ENCODE measurements around the gene RAB11FIP3. TPM values are rescaled to one million over a fixed set of nuclear protein-coding genes. Genes with fewer than 3 reads are reported as not detected.

The RAB11FIP3 gene
- total RNA-seq, 3 donors from 2014 or later = 22.0 to 44.6 (median 24.5) TPM

DNA sequence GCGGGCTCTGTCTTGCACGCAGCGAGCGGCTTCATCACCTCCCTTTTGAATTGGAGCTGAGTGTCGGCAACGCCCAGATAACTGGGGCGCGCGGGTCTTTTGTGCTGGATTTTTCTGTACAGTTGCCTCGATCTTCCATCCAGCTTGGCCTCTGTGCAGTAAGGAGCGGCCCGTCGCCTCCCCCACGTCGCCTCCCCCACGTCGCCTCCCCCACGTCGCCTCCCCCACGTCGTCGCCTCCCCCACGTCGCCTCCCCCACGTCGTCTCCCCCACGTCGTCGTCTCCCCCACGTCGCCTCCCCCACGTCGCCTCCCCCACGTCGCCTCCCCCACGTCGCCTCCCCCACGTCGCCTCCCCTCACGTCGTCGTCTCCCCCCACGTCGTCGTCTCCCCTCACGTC, 119.1 kb downstream of the RAB11FIP3 start:
- Histone ChIP-seq H3K9me3 (no peaks in the 10 kb centered on the region), H3K36me3 (no peaks in the 10 kb centered on the region), H3K4me3 (no peak overlapping the region), H3K27ac (no peak overlapping the region), H3K27me3 (no peaks in the 10 kb centered on the region), H3K4me1 (no peaks in the 10 kb centered on the region)
- no peak for TF ChIP-seq POLR2AphosphoS5 (IDR thresholded peaks at IDR 0.05)
- no peak for TF ChIP-seq POLR2A (IDR thresholded peaks at IDR 0.05)
- TF ChIP-seq, protein P1, sequence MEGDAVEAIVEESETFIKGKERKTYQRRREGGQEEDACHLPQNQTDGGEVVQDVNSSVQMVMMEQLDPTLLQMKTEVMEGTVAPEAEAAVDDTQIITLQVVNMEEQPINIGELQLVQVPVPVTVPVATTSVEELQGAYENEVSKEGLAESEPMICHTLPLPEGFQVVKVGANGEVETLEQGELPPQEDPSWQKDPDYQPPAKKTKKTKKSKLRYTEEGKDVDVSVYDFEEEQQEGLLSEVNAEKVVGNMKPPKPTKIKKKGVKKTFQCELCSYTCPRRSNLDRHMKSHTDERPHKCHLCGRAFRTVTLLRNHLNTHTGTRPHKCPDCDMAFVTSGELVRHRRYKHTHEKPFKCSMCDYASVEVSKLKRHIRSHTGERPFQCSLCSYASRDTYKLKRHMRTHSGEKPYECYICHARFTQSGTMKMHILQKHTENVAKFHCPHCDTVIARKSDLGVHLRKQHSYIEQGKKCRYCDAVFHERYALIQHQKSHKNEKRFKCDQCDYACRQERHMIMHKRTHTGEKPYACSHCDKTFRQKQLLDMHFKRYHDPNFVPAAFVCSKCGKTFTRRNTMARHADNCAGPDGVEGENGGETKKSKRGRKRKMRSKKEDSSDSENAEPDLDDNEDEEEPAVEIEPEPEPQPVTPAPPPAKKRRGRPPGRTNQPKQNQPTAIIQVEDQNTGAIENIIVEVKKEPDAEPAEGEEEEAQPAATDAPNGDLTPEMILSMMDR (IDR thresholded peaks at IDR 0.05) = no peak
- DNase-seq (ENCODE audit: low spot score in 2 of 2) = no peak
- intact Hi-C loops (cut with DNase I; ENCODE audit: low total_unique reads) = no loop called here

DNA sequence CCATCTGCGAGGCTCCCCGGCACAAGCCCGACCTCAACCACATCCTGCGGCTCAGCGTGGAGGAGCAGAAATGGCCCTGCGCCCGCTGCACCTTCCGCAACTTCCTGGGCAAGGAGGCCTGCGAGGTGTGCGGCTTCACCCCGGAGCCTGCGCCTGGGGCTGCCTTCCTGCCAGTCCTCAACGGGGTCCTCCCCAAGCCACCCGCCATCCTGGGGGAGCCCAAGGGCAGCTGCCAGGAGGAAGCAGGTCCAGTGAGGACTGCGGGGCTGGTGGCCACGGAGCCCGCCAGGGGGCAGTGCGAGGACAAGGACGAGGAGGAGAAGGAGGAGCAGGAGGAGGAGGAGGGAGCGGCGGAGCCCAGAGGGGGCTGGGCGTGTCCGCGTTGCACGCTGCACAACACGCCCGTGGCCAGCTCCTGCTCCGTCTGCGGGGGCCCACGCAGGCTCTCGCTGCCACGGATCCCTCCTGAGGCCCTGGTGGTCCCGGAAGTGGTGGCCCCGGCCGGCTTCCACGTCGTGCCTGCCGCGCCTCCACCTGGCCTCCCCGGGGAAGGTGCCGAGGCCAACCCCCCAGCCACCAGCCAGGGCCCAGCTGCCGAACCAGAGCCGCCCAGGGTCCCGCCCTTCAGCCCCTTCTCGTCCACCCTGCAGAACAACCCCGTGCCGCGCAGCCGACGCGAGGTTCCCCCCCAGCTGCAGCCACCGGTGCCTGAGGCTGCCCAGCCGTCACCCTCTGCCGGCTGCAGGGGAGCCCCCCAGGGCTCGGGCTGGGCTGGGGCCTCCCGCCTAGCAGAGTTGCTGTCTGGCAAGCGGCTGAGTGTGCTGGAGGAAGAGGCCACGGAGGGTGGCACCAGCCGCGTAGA, 121.7 kb downstream of the RAB11FIP3 start:
- intact Hi-C loops (cut with DNase I; ENCODE audit: low total_unique reads) = loop anchor here (1.0 kb wide), 1 partner anchor 18 kb away; no protein-coding TSS in a partner anchor
- peaks cover 3% of the 10 kb centered on the region for H3K36me3 ChIP-seq

DNA sequence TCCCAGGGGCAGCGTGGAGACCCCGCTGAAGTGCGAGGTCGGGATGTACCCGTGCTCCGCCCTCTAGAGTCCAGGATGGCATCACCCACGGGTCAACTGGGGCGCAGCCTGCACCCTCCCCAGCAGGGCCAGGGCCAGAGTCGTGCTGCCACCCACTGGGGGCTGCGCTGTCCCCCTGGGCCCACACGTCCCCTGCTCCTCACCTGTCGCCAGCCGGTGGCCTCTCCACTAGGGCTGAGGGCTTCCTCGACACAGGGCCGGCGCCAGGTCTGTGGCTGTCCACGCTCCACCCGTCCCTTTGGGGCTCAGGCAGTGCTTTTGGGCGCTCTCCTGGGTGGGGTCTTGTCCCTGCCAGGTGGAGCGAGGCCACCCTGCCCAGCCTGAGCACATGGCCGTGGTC, 123.1 kb downstream of the RAB11FIP3 start:
- no peak for DNase-seq (ENCODE audit: low spot score in 2 of 2)
- Histone ChIP-seq H3K4me1 (no peaks in the 10 kb centered on the region), H3K4me3 (no peak overlapping the region), H3K27me3 (no peaks in the 10 kb centered on the region), H3K27ac (no peak overlapping the region), H3K9me3 (no peaks in the 10 kb centered on the region), H3K36me3 (peaks cover 9% of the 10 kb centered on the region)
- TF ChIP-seq, protein P1 (IDR thresholded peaks at IDR 0.05) = no peak
- TF ChIP-seq POLR2AphosphoS5 (IDR thresholded peaks at IDR 0.05) = no peak
- TF ChIP-seq POLR2A (IDR thresholded peaks at IDR 0.05) = no peak
- intact Hi-C loops (cut with DNase I; ENCODE audit: low total_unique reads) = no loop called here

More for the DNA sequence above, 121.7 kb downstream of the RAB11FIP3 start:
- no peaks in the 10 kb centered on the region for H3K27me3 ChIP-seq
- H3K27ac ChIP-seq = no peak overlapping the region
- TF ChIP-seq POLR2AphosphoS5 (IDR thresholded peaks at IDR 0.05) = no peak
- TF ChIP-seq, protein P1 (IDR thresholded peaks at IDR 0.05) = peak; percentile 48 to 76 (median 53)
- peak; percentile 75 to 78 for DNase-seq (ENCODE audit: low spot score in 2 of 2)
- no peaks in the 10 kb centered on the region for H3K9me3 ChIP-seq
- no peaks in the 10 kb centered on the region for H3K4me1 ChIP-seq
- peak overlapping the region in 2 of 3 donors; percentile 28 to 62 for H3K4me3 ChIP-seq

DNA sequence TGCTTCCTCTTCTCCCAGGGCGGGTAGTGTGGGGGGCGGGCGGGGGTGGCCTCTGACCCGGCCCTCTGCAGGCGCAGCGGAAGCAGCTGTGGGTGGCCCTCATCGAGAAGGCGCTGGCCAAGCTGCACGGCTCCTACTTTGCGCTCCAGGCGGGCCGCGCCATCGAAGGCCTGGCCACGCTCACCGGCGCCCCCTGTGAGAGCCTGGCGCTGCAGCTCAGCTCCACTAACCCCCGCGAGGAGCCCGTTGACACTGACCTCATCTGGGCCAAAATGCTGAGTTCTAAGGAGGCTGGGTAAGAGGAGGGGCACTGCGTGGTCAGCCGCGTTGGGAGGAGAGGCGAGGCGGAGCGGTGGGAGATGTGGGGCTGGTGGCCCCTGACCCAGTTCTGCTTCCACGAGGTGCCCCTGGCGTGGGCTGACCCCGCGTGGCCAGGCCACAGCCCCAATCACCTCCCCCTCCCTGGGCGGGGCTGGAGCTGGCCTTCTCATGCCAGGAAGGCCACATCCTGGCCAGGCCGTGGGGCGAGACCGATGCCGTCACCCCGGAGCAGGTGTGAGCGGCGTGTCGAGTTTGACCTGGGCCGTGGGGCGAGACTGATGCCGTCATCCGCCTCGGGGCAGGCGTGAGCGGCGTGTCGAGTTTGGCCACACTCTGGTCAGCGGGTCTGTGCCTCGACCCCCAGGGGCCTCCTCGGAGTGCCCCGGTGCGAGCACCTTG, 124.3 kb downstream of the RAB11FIP3 start:
- Histone ChIP-seq H3K27ac (no peak overlapping the region), H3K9me3 (no peaks in the 10 kb centered on the region), H3K4me3 (no peak overlapping the region), H3K27me3 (no peaks in the 10 kb centered on the region), H3K36me3 (peaks cover 9% of the 10 kb centered on the region), H3K4me1 (no peaks in the 10 kb centered on the region)
- intact Hi-C loops (cut with DNase I; ENCODE audit: low total_unique reads) = no loop called here
- TF ChIP-seq POLR2AphosphoS5 (IDR thresholded peaks at IDR 0.05) (no peak), POLR2A (IDR thresholded peaks at IDR 0.05) (no peak)
- DNase-seq (ENCODE audit: low spot score in 2 of 2) = no peak

DNA sequence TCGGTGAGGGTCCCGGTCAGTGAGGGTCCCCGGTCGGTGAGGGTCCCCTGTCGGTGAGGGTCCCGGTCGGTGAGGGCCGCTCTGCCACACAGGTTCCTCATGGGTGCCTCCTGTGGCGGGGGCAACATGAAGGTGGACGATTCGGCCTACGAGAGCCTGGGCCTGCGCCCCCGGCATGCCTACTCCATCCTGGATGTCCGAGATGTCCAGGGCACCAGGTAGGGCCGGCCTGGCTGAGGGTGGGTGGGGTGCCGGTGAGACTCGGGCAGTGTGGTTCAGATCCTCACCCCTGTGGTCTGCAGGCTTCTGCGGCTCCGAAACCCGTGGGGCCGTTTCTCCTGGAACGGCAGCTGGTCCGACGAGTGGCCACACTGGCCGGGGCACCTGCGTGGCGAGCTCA, 125.8 kb downstream of the RAB11FIP3 start:
- no peak for TF ChIP-seq POLR2AphosphoS5 (IDR thresholded peaks at IDR 0.05)
- TF ChIP-seq POLR2A (IDR thresholded peaks at IDR 0.05) = no peak
- TF ChIP-seq, protein P1 (IDR thresholded peaks at IDR 0.05) = no peak
- peaks cover 9% of the 10 kb centered on the region for H3K36me3 ChIP-seq
- intact Hi-C loops (cut with DNase I; ENCODE audit: low total_unique reads) = no loop called here

More for the DNA sequence above, 125.8 kb downstream of the RAB11FIP3 start:
- Histone ChIP-seq H3K27me3 (no peaks in the 10 kb centered on the region), H3K4me1 (no peaks in the 10 kb centered on the region), H3K4me3 (no peak overlapping the region), H3K27ac (no peak overlapping the region), H3K9me3 (no peaks in the 10 kb centered on the region)
- DNase-seq (ENCODE audit: low spot score in 2 of 2) = no peak

Data from breast epithelium (tissue), 4 donors.